K562 (cell line): ENCODE measurements around the gene AIM2. TPM values are rescaled to one million over a fixed set of nuclear protein-coding genes. Genes with fewer than 3 reads are reported as not detected.

Experiments used
- BDP1 ChIP-seq: IDR thresholded peaks from 3 replicates; pipeline ENCODE4 v1.6.1; 2011; ENCODE audit not compliant: insufficient read length, insufficient read depth
- BHLHE40 ChIP-seq: IDR thresholded peaks from 2 replicates; pipeline ENCODE4 v1.6.1; 2011; ENCODE audit warnings: low read length, improper control_type of control experiment
- CBX3 ChIP-seq, 2 experiments: IDR thresholded peaks; 1 replicate in 1 of 2; 2 replicates in 1 of 2; pipeline ENCODE4 v1.6.1; 2012; ENCODE audit warnings: inconsistent platforms in 2 of 2, low read length in 2 of 2, borderline replicate concordance in 1 of 2, control low read depth in 1 of 2
- CEBPB ChIP-seq: fragments of 450-650 bp; IDR thresholded peaks from 2 replicates; pipeline ENCODE4 v1.6.1; 2016; ENCODE audit warnings: missing genetic modification characterization, missing compliant biosample characterization
- CXXC5 ChIP-seq: fragments of 250-450 bp; sonication (Bioruptor Pico); IDR thresholded peaks from 2 replicates; pipeline ENCODE4 v1.8.0; 2022; ENCODE audit warnings: inconsistent platforms, mild to moderate bottlenecking, moderate library complexity
- FOXP1 ChIP-seq: sonication (generic); formaldehyde crosslinking; IDR thresholded peaks from 2 replicates; pipeline ENCODE4 v1.8.0; 2022; ENCODE audit warnings: mild to moderate bottlenecking, missing genetic modification reagents
- GTF2A2 ChIP-seq: IDR thresholded peaks from 2 replicates; pipeline ENCODE4 v1.6.1; 2016; ENCODE audit warnings: mild to moderate bottlenecking, missing genetic modification characterization, missing compliant biosample characterization
- JUNB ChIP-seq: fragments of 450-650 bp; formaldehyde crosslinking; conservative IDR thresholded peaks from 2 replicates; pipeline ENCODE4 v1.4.0; 2020; ENCODE audit warnings: mild to moderate bottlenecking
- KLF6 ChIP-seq: fragments of 250-450 bp; sonication (Bioruptor Pico); IDR thresholded peaks from 2 replicates; pipeline ENCODE4 v1.4.0; 2020; ENCODE audit warnings: mild to moderate bottlenecking, moderate library complexity, borderline replicate concordance
- MITF ChIP-seq: IDR thresholded peaks from 2 replicates; pipeline ENCODE4 v1.6.1; 2014; ENCODE audit warnings: antibody characterized with exemption
- MNT ChIP-seq, 2 experiments: fragments of 450-650 bp; conservative IDR thresholded peaks; 2 replicates each; pipeline ENCODE4 v1.6.1; 2017; ENCODE audit warnings: mild to moderate bottlenecking in 2 of 2, moderate library complexity in 2 of 2
- POLR2H ChIP-seq: IDR thresholded peaks from 2 replicates; pipeline ENCODE4 v1.6.1; 2016; ENCODE audit warnings: missing genetic modification characterization, low read depth, mild to moderate bottlenecking, control low read depth, missing compliant biosample characterization, moderate library complexity
- POLR3A ChIP-seq: IDR thresholded peaks from 2 replicates; pipeline ENCODE4 v1.6.1; 2011; ENCODE audit warnings: borderline replicate concordance, mild to moderate bottlenecking, moderate library complexity; ENCODE audit not compliant: insufficient read length, insufficient read depth; ENCODE audit errors: extremely low read depth
- RAD51 ChIP-seq: fragments of 450-650 bp; IDR thresholded peaks from 2 replicates; pipeline ENCODE4 v1.7.1; 2016; ENCODE audit warnings: low read depth, mild to moderate bottlenecking, borderline replicate concordance
- TAL1 ChIP-seq: fragments of 450-650 bp; IDR thresholded peaks from 2 replicates; pipeline ENCODE4 v1.6.1; 2016; ENCODE audit warnings: mild to moderate bottlenecking
- TBP ChIP-seq: optimal IDR thresholded peaks from 2 replicates; pipeline ENCODE3; 2011; ENCODE audit warnings: low read depth, low read length, improper control_type of control experiment
- TCFL5 ChIP-seq: fragments of 250-450 bp; sonication (Bioruptor Pico); conservative IDR thresholded peaks from 2 replicates; pipeline ENCODE4 v1.6.1; 2021; ENCODE audit warnings: mild to moderate bottlenecking, moderate library complexity, matching md5 sums
- U2AF2 ChIP-seq: fragments of 200-400 bp; formaldehyde crosslinking; optimal IDR thresholded peaks from 2 replicates; pipeline ENCODE3; 2017; ENCODE audit warnings: low read depth, mild to moderate bottlenecking, low read length
- ZNF639 ChIP-seq, 2 experiments: fragments of 200-800 bp in 1 of 2; sonication (Bioruptor generic) in 1 of 2; sonication (generic) in 1 of 2; formaldehyde crosslinking in 1 of 2; IDR thresholded peaks in 1 of 2; conservative IDR thresholded peaks in 1 of 2; 2 replicates each; pipeline versions ENCODE4 v1.5.0 to v1.6.1; 2016 to 2020; ENCODE audit warnings: missing compliant biosample characterization in 1 of 2, missing genetic modification characterization in 1 of 2, missing genetic modification reagents in 1 of 2
- polyA plus RNA-seq, 8 experiments: library from polyadenylated mRNA; depleted of rRNA in 4 of 8; stranded (reverse) in 5 of 8; unstranded in 3 of 8; fragments of >200 nt; fragmentation: Nextera tagmentation in 2 of 8; fragmentation: Illumina TruSeq in 1 of 8; extraction: Ambion mirVana in 2 of 8; extraction: Trizol in 1 of 8; gene quantifications; 2 replicates each; pipeline versions ENCODE4 v1.2.1 to v1.2.3, GENCODE V29; 2011 to 2014; ENCODE audit warnings: inconsistent platforms in 1 of 8, missing spikeins in 1 of 8
- total RNA-seq, 7 experiments: library from RNA; depleted of rRNA in 6 of 7; stranded (reverse); fragments of >200 nt in 6 of 7; fragmentation: Illumina TruSeq in 2 of 7; extraction: Trizol in 2 of 7; gene quantifications; 2 replicates each; pipeline versions ENCODE4 v1.2.1 to v1.2.3, GENCODE V29; 2011 to 2021; ENCODE audit warnings: low replicate concordance in 1 of 7
- TF ChIP-seq, protein P1 (sequence below): fragments of 450-650 bp; IDR thresholded peaks from 2 replicates; pipeline ENCODE4 v1.6.1; 2017; ENCODE audit warnings: antibody characterized with exemption, mild to moderate bottlenecking

AIM2 gene
- total and polyA plus RNA-seq, 9 of the 15 experiments (the other 6 are each of a cell fraction or from before 2014, with no cell fraction given), result 0.10 to 0.95 (median 0.22) TPM

DNA sequence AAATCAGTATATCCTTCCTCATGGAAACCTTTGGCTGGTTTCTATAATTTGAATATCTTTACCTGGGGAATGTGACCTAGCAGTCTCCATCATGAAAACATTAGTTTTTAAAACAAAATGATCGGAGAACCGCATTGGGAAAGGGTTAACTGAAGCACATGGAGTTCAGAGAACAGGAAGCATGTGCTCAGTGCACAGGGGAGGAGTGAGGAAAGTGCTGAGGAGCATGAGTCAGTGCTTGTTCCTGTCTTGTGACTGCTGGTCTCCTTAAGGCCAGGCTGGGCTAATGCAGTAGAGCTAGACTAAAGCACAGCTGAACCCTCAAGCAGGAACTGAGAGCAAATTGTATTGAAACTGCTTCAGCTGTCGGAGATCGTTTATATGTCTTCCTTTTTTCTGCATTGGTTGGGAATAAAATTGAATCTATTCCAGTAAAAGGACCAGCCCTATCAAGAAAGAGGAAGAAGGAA, 61.1 kb downstream of the AIM2 start (continued):
- TF ChIP-seq MNT (conservative IDR thresholded peaks at IDR 0.05) (peak; percentile 74 to 77), FOXP1 (CRISPR knock-in tag) (no peak), U2AF2 (no peak), TBP (no peak), MITF (peak; percentile 85), JUNB (CRISPR knock-in tag) (no peak), BHLHE40 (peak; percentile 53), POLR2H (tag) (peak; percentile 68), CEBPB (peak; percentile 30; the same call in 1 of the 2 replicates), POLR3A (no peak), CXXC5 (CRISPR knock-in tag) (peak; percentile 71), TCFL5 (CRISPR knock-in tag) (no peak), RAD51 (no peak), ZNF639 (CRISPR knock-in tag; conservative IDR thresholded peaks at IDR 0.05 in 1 of 2, IDR thresholded peaks at IDR 0.05 in 1 of 2) (peak in 1 of 2 experiments; percentile 80; a peak in 2 of 4 replicates), CBX3 (IDR thresholded peaks at IDR 0.05; ENCODE audit: borderline replicate concordance in 1 of 2, low read length in 2 of 2) (peak in 1 of 2 experiments; percentile 65; a peak in 1 of 3 replicates), TAL1 (no peak), GTF2A2 (tag) (no peak), BDP1 (no peak), KLF6 (peak; percentile 67; the same call in 1 of the 2 replicates)
- TF ChIP-seq, protein P1, sequence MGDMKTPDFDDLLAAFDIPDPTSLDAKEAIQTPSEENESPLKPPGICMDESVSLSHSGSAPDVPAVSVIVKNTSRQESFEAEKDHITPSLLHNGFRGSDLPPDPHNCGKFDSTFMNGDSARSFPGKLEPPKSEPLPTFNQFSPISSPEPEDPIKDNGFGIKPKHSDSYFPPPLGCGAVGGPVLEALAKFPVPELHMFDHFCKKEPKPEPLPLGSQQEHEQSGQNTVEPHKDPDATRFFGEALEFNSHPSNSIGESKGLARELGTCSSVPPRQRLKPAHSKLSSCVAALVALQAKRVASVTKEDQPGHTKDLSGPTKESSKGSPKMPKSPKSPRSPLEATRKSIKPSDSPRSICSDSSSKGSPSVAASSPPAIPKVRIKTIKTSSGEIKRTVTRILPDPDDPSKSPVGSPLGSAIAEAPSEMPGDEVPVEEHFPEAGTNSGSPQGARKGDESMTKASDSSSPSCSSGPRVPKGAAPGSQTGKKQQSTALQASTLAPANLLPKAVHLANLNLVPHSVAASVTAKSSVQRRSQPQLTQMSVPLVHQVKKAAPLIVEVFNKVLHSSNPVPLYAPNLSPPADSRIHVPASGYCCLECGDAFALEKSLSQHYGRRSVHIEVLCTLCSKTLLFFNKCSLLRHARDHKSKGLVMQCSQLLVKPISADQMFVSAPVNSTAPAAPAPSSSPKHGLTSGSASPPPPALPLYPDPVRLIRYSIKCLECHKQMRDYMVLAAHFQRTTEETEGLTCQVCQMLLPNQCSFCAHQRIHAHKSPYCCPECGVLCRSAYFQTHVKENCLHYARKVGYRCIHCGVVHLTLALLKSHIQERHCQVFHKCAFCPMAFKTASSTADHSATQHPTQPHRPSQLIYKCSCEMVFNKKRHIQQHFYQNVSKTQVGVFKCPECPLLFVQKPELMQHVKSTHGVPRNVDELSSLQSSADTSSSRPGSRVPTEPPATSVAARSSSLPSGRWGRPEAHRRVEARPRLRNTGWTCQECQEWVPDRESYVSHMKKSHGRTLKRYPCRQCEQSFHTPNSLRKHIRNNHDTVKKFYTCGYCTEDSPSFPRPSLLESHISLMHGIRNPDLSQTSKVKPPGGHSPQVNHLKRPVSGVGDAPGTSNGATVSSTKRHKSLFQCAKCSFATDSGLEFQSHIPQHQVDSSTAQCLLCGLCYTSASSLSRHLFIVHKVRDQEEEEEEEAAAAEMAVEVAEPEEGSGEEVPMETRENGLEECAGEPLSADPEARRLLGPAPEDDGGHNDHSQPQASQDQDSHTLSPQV, result peak; percentile 93
